Measurements from ENCODE around the gene RFX8.
A peak's percentile ranks its signal among the peaks of the same experiment; 100 is the strongest.

Gene RFX8

DNA sequence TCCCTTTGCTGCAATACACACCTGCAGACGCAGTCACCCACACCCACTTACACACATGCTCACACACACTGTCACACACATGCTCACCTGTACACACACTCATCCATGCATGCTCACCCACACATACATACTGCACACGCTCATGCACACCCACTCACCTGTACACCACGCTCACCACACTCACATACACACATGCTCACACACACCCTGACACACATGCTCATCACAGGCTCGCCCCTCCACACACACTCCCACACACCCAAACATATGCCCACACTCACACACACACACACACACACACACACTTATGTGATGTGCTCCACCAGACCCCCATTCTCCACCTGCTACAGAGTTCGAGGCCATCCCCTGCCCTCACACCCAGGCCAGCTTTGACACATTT is 64.8 kb downstream of the RFX8 start:
- no peak for DNase-seq (ENCODE audit: low read depth in 2 of 2)

DNA sequence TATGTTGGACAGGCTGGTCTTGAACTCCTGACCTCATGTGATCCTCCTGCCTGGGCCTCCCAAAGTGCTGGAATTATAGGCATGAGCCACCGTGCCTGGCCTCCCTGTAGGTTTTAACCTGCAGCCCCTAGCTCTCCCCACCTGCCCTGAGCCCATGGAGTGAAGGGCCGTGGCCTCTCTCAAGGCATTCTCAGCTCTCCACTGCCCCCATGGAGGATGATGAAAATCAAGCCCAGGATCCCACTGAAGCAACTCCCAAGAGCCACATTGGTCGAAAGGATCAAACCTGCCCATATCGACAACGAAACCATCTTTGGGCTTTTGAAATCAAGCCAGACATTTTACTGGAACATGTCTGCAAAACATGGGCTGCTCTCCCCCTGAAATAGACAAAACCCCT is 65.2 kb downstream of the RFX8 start:
- no peak for DNase-seq (ENCODE audit: low read depth in 2 of 2)

DNA sequence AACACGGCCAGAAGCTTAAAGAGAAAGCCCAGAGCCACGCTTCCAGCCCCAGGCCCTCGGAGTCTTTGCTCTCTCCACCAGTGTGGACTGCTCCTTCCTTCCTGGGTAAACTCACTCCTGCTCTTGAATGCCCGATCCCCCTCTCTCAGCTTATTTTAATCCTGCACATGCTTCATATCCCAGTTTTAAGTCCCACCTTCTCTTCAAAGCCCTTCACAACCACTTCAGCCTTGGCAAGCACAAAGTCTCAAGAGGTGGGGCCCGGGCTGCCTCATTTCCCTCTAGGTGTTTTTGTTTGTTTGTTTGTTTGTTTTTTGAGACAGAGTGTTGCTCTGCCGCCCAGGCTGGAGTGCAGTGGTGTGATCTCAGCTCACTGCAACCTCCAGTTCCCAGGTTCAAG is 66.0 kb downstream of the RFX8 start:
- no peak for DNase-seq (ENCODE audit: low read depth in 2 of 2)

DNA sequence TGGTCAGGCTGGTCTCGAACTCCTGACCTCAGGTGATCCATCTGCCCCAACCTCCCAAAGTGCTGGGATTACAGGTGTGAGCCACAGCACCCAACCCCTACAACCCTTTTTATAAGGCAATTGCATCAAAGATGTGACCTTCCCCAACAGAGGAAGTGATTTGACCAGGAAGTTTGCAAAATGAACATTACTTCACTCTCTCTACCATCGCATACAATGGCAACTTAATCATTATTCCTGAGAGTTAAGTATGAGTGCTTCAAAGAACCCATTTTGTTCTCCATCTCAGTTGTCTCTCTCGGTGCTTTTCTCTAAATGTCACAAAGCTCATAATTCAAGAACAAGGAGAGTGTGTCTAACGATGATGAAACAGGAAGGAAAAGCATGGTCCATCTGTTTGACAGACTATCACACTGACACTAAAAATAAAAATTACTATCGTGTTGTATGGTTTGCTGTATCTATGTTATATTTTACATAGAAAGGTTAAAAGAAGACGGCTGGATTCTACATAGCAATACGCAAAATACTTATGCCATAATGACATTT is 69.5 kb downstream of the RFX8 start:
- no peak for DNase-seq (ENCODE audit: low read depth in 2 of 2)

DNA sequence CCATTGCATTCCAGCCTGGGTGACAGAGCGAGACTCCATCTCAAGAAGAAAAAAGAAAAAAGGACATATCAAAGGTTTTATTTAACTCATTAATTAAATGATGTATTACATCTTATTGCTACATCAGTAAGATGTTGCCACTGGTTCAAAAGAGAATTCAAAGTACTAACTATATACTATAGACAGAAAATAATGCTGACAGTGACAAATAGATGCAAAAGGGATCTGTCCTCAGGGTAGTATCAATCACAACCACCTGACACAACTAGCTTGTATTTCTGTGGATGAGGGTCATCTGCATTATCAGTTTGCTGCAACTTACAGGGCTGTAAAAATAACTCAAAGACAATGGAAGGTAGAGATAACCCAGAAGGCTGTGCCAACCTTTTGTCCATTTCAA is 71.2 kb downstream of the RFX8 start:
- no peak for DNase-seq (ENCODE audit: low read depth in 2 of 2)

DNA sequence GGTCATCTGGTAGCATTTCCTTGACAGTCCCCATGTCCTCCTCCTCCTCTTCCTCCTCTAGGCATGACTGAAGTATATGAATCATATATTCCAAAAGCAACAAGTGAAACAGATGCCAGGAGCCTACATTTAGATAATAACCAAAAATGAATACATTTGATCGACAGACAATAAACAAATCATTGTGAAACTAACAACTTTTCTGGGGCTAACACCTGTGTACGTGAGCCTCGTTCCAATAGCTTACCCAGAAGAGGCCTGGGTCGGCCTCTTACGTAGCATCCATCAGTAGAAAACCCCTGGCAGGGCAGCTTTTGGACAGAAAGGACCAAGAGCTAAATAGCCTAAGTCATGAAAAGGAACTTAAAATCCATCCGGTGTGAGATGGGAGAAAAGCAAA is 72.3 kb downstream of the RFX8 start:
- no peak for DNase-seq (ENCODE audit: low read depth in 2 of 2)

DNA sequence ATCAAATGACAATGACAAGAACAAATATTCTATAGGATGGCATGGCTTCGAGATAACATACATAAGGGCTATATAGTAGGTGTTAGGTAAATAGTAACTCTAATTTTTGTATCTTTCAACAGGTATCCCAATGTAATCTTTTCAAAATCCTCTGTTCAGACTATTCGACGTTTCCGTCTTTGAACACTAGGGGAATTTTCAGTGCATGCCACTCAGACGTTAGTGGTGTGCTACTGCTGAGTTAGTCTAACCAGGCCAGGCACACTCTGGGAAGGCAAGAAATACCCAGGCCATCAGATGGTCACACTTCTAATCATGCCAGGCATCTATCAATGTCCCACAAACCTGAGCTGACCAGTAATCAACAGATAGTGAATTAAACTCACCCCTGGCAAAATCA is 73.0 kb downstream of the RFX8 start:
- DNase-seq (ENCODE audit: low read depth in 2 of 2), result no peak

DNA sequence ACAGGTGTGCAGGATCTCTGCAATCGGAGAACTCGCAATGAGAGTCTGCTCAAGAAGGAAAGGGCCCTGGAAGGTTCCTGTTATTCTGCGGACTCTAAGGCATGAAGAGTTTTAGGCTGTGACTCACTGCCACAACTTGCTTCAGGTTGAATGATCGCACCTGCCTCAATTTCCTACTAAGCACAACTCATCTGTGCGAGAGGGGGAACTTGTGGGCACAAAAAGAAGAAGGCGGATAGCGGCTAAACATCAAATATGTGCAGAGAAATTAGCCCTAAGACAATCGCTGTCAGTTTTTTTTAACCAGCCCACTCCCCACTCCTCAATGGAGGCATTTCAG is 73.6 kb downstream of the RFX8 start:
- no peak for DNase-seq (ENCODE audit: low read depth in 2 of 2)

DNA sequence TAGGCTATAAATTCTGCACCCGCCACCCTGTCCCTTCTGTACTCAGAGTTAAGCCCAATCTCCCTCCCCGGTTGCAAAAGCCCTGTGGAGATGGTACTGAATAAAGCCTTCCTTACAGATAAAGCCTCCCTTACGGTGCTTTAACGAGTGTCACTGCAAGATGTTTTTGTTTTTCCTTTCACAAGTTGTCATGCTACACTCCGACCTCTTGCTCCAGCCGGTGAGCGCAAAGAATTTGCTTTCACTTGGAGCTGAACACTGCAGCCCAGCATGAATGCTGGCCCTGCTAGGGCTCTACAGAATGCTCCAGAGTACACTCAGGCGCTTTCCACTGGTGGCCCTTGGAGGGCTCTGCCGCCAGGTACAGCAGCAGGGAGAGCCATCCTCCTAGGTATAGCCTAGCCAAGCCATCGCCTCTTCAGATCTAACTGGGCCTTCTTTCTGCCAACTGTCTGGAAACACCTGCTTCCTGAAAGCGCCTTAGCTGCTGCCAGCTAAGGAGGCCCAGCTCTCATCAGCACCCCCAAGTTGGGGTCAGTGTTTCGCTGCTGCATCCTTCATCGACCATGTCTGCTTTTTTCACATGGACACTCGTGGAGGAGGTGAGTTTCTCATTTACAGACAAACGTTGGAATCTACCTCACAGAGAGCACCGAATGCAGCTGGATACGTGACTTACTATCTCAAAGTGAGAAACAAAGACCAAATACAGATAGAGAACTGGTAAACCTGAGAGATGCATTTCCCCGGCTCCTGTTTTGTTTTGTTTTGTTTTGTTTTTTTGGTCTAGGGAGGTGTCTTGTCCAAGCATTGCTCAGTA is 74.2 kb downstream of the RFX8 start:
- DNase-seq (ENCODE audit: low read depth in 2 of 2), result no peak

DNA sequence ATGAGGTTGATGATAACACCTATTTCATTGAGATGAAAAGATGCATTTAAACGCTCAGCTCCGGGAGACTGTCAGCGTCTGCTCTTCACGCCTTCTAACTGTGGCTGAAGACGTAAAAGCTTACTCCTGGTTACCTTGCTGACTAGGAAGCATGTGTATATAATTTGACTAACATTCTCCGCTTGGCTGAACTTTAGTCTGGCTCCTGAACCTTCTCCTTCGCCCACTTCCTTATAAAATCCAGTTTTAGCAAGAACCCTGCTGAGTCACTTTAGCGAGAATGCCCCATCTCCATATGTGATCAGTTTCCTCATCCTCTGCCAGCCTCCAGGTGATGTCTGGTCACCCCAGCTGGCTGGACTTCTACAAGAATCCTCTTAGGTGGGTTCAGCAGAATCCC is 74.9 kb downstream of the RFX8 start:
- DNase-seq (ENCODE audit: low read depth in 2 of 2), result no peak

DNA sequence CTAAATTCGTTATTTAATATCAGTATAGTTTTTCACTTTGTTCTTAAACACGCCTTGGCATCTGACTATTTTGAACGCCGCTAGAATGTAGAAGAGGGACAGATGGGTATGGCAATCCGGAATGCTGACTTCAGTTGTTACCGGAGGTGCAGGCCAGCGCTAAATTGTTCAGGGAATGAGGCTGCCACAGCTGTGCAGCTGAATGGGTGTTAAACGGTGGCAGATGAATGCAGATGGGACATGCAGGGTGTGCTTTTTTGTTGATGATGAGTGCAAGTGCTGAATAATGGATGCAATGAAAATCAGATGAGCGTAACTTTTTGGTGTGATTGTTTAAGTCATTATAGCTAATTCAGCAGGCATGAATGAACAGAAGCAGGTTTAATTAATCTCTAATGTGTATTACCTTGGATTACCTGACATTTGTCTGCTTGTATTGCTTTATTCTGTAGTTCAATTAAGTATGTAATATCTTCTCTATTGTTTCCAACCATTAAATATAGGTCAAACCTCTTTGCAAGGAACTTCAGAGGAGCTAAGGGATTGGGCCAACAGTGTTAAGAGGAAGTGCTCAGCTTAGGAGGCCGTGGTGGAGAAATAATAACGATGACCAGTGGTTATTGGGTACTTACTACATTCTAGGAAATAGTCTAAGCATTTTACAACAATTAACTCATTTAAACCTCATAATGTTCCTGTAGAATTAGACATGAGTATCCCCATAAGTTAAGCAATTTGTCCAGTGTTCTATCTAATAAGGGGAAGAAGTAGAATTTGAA is 75.7 kb downstream of the RFX8 start:
- DNase-seq (ENCODE audit: low read depth in 2 of 2), result no peak

DNA sequence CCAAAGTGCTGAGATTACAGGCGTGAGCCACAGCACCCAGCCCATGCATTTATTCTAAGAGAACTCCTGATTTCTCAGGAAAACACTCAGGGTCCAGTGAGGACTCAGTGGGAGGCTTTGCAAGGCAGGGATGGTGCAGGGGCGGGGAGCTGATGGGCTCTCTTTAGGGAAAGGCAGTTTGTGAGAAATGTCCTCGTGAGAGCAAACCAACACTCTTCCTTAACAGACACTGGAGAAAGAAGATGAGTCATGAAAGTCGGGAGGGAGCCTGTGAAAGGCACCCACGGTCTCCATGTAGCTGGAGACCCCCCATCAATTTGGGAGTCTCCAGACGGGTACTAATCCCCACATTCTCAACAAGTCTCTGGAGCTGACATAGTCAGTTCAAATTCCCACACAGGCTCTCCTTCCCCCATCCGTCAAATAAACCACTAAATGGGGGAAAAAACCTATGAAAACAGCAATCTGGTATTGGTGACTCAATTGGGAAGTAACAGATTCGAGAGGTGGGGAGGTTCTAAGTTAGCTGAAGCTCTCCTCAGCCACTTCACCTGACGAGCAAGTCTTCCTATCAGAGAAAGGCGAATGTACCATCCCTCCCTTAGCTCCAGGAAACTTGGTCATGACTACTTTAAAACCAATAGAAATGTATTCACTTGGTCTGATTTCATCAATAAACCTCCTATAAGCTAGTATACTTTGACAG is 76.6 kb downstream of the RFX8 start:
- no peak for DNase-seq (ENCODE audit: low read depth in 2 of 2)

DNA sequence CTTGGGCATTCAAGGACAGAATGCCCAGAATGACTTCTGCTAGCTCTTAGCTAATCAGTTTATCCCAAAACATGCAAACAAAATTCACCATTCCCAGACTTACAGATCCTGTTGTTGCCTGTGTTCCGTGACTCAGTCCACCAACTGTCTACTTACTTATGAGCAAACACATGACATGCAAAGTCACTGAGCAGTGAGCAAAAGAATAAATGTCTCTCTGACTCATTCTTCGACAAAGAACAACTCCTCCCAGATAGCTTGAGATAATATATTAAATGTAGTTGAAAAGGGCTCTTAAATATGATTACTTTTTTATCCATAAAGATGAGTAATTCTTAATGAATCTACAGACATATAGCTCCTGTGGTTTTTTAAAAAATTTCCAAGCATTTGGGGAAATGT is 78.6 kb downstream of the RFX8 start:
- DNase-seq (ENCODE audit: low read depth in 2 of 2), result no peak

DNA sequence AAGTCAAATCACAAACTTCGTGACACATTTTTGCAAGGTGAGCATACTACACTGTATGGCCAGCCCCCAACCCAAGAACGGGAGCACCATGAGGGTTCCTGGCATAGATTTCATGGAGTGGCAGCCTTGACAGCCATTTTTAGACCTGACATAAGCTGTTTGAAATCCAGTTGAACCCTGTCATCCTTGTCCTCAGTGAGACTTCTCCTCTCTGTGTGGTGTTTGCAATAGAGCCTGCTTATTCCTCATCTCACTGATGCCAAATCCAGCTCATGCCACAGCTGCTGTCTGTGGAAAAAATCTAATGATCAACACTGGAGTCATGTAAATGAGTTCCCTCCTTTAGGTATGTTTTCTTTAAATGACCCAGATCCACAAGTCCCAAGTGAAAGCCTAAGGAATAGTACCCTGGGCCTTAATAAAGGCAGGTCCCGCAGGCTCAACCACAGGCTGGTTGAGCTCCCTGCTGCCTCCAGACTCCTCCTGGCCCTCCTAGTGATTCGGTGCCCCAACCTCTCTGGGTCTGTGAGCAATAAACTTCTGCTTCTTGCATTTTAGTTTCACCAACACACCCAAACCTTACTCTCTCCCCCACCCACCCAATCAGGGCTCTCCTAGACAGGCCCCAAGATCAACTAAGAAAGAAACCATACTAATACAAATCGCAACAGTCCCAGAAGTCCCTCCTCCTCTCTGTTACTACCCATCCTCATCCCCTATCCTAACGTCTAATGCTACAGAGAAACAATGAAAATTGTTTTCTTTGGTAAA is 79.2 kb downstream of the RFX8 start:
- no peak for DNase-seq (ENCODE audit: low read depth in 2 of 2)

DNA sequence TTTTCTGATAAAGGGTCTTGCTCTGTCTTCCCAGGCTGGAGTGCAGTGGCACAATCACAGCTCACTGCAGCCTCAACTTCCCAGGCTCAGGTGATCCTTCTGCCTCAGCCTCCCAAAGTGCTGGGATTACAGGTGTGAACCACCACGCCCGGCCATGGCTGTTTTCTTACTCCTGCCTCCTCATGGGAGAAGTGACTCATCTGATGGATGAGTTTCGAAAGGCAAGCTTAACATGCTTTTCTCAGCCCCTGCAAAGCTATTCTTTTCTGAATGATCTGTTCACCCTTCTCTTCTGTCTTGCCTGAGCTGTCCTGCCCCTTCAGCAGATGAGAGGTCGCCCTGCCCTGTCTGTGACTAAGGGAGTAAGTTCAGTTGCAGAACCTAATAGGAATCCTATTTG is 86.7 kb downstream of the RFX8 start:
- no peak for DNase-seq (ENCODE audit: low read depth in 2 of 2)

DNA sequence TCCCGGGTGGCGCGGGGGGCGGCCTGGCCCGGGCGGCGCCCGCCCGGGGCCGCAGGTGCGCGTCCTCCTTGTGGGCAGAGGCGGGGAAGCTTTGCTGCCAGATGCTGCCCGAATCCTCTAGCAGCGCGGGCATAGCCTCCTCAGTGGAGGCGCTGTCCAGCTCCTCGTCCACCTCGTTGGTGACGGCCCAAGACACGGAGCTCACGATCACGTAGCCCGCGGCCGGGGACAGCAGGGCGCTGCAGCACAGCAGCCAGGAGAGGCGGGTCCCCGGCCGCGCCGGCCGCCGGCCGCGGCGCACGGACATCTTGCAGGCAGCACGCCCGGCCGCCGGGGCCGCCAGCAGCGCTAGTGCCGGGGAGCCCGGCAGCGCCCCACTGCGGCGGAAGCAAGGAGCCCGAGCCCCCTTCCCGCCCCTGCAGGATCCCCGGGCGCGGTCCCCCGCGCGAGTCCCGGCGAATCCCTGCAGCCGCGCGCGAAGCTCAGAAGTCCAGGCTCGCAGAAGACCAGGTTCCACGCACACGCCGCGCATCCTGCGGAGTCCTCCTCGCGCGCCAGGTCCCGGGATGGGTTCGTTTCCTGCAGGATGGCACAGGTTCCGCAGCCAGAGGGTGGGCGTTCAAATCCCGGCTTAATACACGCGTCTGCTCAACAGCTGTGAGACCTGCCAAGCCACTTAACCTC is 87.6 kb downstream of the RFX8 start, which contains the start of gene CREG2:
Gene CREG2, minus strand, starts transcription at position 353 of the 684 bp plus-strand sequence. Its CDS starts 46 bp downstream, at position 307.
- peak; percentile 14 to 39 for DNase-seq (ENCODE audit: low read depth in 2 of 2)

DNA sequence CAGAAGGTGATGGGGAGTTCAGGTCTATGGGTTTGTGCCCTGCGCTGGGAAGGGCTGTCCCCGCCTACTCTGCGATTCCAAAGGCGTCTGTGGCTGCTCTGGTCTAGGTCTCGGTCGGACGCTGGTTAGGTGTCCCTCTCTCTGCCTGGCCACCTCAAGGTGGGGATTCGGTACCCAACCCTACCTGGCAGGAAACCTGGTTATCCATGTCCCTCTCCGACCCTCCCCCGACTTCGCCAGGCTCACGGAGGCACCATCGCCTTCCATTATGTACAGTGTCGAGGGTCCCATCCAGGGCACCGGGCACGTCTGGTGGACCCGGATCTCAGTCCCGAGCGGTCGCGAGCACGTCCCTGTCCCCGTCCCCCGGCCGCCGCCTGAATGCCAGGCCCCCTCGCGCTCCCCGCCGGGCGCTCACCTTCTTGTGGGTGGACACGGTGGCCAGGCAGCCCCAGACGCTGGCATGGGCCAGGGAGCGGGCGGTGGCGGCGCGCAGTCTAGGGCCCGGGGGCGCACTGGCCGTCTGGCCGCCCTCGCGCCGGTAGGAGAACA is 88.2 kb downstream of the RFX8 start:
- no peak for DNase-seq (ENCODE audit: low read depth in 2 of 2)

DNA sequence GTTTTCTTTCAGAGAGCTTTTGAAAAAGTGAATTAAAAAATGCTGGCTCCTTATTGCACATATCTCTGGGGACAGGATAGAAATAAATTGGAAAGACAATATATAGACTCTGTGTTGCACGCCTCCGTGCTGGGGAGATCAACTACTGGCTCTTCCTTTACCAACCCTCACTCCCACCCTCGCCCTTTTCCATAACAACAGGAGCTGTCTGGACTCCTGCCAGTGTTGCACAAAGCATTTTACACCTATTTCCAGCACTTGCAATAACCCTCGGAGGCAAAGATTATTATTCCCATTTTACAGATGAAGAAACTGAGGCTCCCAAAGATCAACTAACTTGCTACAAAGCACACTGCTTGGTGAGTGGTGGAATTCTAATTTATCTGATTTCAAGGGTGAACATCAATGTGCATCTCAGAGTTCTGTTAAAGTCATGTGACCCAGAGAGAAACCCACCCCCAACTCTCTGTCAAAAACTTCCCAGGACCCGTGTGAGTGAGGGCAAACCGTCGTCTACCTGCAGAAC is 91.8 kb downstream of the RFX8 start:
- DNase-seq (ENCODE audit: low read depth in 2 of 2), result no peak

DNA sequence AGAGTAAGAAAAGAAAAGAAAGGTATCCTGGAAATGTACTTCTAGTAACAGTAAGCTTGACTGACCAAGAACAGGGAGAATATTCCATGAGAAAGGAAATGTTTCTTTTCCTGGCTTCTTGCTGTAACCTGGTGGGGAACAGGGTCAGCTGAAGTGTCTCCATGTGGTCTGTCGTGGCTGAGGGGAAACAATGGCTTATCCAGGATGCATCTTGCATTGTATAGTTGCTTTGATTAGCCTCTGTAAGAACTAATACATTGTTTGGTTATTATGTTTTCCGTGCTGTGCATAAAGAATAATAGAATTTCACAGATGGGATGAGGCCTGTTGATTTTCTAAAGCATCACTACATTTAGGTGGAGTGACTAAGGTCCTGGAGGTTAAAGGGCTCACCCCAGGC is 92.5 kb downstream of the RFX8 start:
- no peak for DNase-seq (ENCODE audit: low read depth in 2 of 2)

DNA sequence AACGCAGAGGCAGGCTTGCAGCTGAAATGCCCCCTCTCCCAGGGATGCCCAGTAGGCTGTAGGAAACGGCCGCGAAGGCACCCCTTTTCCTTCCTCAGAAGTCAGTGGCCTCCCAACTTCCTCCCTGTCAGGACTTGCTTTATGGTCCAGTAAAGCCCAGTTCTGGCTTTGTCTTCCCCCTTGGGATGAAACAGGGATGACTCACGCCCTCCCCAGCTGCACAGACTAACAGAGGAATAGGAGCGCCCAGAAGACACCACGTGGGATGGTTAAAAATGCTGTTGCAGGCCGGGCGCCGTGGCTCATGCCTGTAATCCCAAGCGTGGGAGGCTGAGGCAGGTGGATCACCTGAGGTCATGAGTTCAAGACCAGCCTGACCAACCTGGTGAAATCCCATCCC is 94.5 kb downstream of the RFX8 start:
- DNase-seq (ENCODE audit: low read depth in 2 of 2), result no peak
